ENCODE results near the gene ABHD17A.
"Not testable (repeated sequence)": the region's sequence is repeated elsewhere in the genome, so short reads cannot be mapped to it uniquely, and the experiment has no call there.

The ABHD17A gene

DNA sequence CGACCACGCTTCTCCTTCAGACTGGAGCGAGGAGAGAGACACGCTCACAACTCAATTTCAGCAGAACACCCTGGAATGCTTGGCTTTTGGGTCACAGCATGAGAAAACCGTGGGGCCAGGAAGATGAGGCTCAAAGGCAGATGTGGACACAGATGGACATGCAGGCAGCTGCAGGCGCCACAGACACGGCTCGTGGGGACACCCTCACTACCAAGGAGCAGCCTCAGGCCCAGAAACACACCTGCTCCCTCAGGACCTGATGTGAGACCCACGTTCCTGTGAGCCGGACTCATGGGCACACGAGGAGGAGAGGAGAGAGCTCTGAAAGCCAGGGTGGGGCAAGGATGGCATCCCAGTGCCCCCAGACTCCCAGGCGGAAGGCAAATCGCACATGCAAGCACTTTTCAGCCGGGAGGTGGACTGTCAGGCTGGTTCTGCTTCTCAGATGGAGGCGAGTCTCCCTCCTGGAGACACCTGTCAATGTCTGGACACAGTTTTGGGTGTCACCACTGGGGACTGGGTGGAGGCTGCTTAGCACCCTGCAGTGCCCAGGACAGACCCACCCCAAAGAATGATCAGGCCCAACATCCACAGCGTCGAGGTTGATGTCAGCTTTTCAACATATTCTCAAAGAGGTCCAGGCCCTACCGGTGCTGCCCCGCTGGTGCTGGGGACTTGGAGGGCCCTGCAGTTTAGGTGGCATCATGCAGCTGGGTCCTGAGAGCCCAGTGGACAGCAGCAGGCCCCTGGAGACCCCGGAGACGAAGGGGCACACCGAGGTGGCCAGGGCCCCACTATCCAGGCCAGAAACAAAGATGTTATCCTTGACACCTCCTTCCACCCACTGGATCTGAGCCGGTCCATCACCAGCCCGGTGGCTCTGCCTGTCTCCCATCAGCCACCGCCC, 2.3 kb downstream of the ABHD17A start:
- Histone ChIP-seq H3K4me3 (ENCODE audit: insufficient read depth in 1 of 2, low read depth in 1 of 2, low read length in 2 of 2) (peak overlapping the region; percentile 11 to 91), H2BK15ac (ENCODE audit: low read depth, poor library complexity, severe bottlenecking) (no peak overlapping the region), H2BK120ac (ENCODE audit: low read depth, low read length) (no peak overlapping the region), H3K14ac (ENCODE audit: low read length in 2 of 2) (peak overlapping the region in 1 of 2 experiments; percentile 4), H2BK5ac (ENCODE audit: low read depth, low read length, poor library complexity, severe bottlenecking) (no peak overlapping the region), H2AK5ac (ENCODE audit: low read length, severe bottlenecking) (no peak overlapping the region), H3K79me1 (replicated peaks; ENCODE audit: low read length, poor library complexity, severe bottlenecking) (peaks cover 9% of the 10 kb centered on the region), H2AFZ (ENCODE audit: low read depth, low read length) (no peak overlapping the region), H3K18ac (ENCODE audit: low read depth in 1 of 2, low read length in 2 of 2) (no peak overlapping the region), H3K9ac (ENCODE audit: low read length) (peak overlapping the region; percentile 94), H3K4me1 (ENCODE audit: control insufficient read depth, insufficient read depth, low read depth, low read length) (peaks cover 29% of the 10 kb centered on the region), H3K4ac (ENCODE audit: low read depth in 1 of 2, low read length in 2 of 2) (peak overlapping the region in 1 of 2 experiments; percentile 25), H3K23ac (ENCODE audit: low read length in 2 of 2) (no peak overlapping the region), H3K27me3 (ENCODE audit: control insufficient read depth in 1 of 2, insufficient read depth in 1 of 2, low read length in 2 of 2) (no peaks in the 10 kb centered on the region), H4K91ac (ENCODE audit: low read length) (peak overlapping the region; percentile 7), H2BK12ac (ENCODE audit: low read length in 2 of 2) (no peak overlapping the region), H4K8ac (ENCODE audit: low read length) (no peak overlapping the region), H3K4me2 (ENCODE audit: low read length, poor library complexity, severe bottlenecking) (peak overlapping the region; percentile 68), H3K36me3 (ENCODE audit: control insufficient read depth in 1 of 2, insufficient read depth in 2 of 2, low read depth in 1 of 2, low read length in 2 of 2) (peaks cover 0 to 34% of the 10 kb centered on the region in 2 experiments), H3K27ac (ENCODE audit: low read length, poor library complexity, severe bottlenecking) (no peak overlapping the region), H3K9me3 (ENCODE audit: control insufficient read depth, low read length) (no peaks in the 10 kb centered on the region)
- WGBS = 84% methylated on average over 22 of the region's 25 CpGs
- DNase-seq = no peak

DNA sequence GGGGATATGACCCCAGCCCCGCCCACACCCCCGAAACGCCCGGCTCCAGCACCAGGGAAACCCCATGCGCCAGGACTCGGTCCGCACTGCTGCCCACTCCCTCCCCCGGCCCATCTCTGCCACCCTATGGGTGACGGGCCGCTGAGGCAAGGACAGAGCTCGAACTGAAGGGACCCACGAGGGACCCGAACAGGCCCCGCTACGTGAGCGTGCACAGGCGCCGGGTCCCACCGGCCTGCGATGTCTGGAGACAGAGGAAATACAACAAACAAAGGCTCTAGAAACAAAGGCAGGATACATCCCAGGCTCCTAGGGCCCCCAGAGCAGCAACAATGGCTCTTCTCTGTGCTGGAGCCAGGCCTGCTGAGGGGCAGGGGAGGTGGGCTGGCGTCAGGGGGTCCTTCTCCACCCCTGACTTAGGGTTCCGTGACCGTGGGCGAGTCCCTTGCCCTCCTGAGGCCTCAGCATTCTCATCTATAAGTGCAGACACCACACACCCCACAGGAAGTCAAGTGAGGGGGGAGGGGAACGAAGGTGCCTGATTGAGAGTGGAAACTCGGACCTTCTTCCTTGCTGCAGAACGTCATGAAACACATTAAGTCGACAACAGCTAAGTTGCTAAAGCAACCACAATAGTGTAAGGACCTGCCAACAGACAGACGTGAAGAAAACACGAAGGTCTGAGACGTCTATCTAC, 3.1 kb downstream of the ABHD17A start:
- Histone ChIP-seq H3K4me3 (ENCODE audit: insufficient read depth in 1 of 2, low read depth in 1 of 2, low read length in 2 of 2) (peak overlapping the region in 1 of 2 experiments; percentile 91), H2AFZ (ENCODE audit: low read depth, low read length) (no peak overlapping the region), H4K91ac (ENCODE audit: low read length) (no peak overlapping the region), H3K79me1 (replicated peaks; ENCODE audit: low read length, poor library complexity, severe bottlenecking) (peaks cover 9% of the 10 kb centered on the region), H2AK5ac (ENCODE audit: low read length, severe bottlenecking) (no peak overlapping the region), H3K4me2 (ENCODE audit: low read length, poor library complexity, severe bottlenecking) (no peak overlapping the region), H2BK120ac (ENCODE audit: low read depth, low read length) (no peak overlapping the region), H3K36me3 (ENCODE audit: control insufficient read depth in 1 of 2, insufficient read depth in 2 of 2, low read depth in 1 of 2, low read length in 2 of 2) (peaks cover 0 to 34% of the 10 kb centered on the region in 2 experiments), H3K4me1 (ENCODE audit: control insufficient read depth, insufficient read depth, low read depth, low read length) (peaks cover 29% of the 10 kb centered on the region), H3K9ac (ENCODE audit: low read length) (peak overlapping the region; percentile 94), H3K27me3 (ENCODE audit: control insufficient read depth in 1 of 2, insufficient read depth in 1 of 2, low read length in 2 of 2) (no peaks in the 10 kb centered on the region), H2BK12ac (ENCODE audit: low read length in 2 of 2) (no peak overlapping the region), H3K9me3 (ENCODE audit: control insufficient read depth, low read length) (no peaks in the 10 kb centered on the region), H3K18ac (ENCODE audit: low read depth in 1 of 2, low read length in 2 of 2) (peak overlapping the region in 1 of 2 experiments; percentile 11), H3K27ac (ENCODE audit: low read length, poor library complexity, severe bottlenecking) (no peak overlapping the region), H3K4ac (ENCODE audit: low read depth in 1 of 2, low read length in 2 of 2) (peak overlapping the region in 1 of 2 experiments; percentile 24), H2BK15ac (ENCODE audit: low read depth, poor library complexity, severe bottlenecking) (no peak overlapping the region), H3K14ac (ENCODE audit: low read length in 2 of 2) (no peak overlapping the region), H4K8ac (ENCODE audit: low read length) (peak overlapping the region; percentile 9), H2BK5ac (ENCODE audit: low read depth, low read length, poor library complexity, severe bottlenecking) (no peak overlapping the region), H3K23ac (ENCODE audit: low read length in 2 of 2) (no peak overlapping the region)
- 79% methylated on average over 24 of the region's 31 CpGs for WGBS
- no peak for DNase-seq

DNA sequence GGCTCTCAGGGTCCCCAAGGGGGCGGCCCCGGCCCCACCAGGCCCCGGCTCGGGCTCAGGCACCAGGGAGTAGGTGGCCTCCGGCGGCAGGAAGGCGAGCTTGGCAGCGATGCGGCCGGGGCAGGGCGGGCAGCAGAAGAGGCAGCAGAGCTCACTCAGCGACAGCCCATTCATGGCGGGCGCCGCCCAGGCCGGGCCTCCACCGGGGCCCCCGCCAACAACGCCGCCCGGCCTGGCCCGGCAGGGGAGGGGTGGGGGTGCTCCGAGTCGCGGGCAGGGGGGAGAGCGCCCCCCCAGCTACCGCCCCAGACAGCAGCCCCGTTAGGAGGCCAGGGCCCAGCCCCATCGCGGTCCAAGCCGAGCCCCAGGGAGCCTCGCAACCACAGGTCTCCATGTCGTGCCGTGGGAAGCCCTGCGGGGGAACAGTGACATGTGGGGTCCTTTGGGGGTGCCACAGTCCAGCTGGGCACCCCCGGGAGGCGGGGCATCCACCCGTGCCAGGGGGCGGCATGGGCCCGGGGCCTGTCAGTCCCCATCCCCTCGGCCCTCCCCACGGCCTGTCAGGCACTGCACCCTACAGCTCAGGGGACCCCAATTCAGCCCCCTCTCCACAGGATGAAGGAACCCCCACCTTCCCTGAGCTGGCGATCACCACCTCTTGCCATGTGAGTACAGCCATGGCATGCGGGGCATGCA, 3.8 kb downstream of the ABHD17A start:
- H2BK5ac ChIP-seq (ENCODE audit: low read depth, low read length, poor library complexity, severe bottlenecking); H3K18ac ChIP-seq (ENCODE audit: low read depth in 1 of 2, low read length in 2 of 2); H2AFZ ChIP-seq (ENCODE audit: low read depth, low read length); H2BK15ac ChIP-seq (ENCODE audit: low read depth, poor library complexity, severe bottlenecking); H4K91ac ChIP-seq (ENCODE audit: low read length); H3K14ac ChIP-seq (ENCODE audit: low read length in 2 of 2); H3K27me3 ChIP-seq (ENCODE audit: control insufficient read depth in 1 of 2, insufficient read depth in 1 of 2, low read length in 2 of 2); H2BK120ac ChIP-seq (ENCODE audit: low read depth, low read length); H3K4me3 ChIP-seq (ENCODE audit: insufficient read depth in 1 of 2, low read depth in 1 of 2, low read length in 2 of 2); H3K4me2 ChIP-seq (ENCODE audit: low read length, poor library complexity, severe bottlenecking); H3K9ac ChIP-seq (ENCODE audit: low read length); H2BK12ac ChIP-seq (ENCODE audit: low read length in 2 of 2); H3K4ac ChIP-seq (ENCODE audit: low read depth in 1 of 2, low read length in 2 of 2); H2AK5ac ChIP-seq (ENCODE audit: low read length, severe bottlenecking); H3K27ac ChIP-seq (ENCODE audit: low read length, poor library complexity, severe bottlenecking); H3K9me3 ChIP-seq (ENCODE audit: control insufficient read depth, low read length); DNase-seq; H3K23ac ChIP-seq (ENCODE audit: low read length in 2 of 2): not testable (repeated sequence)
- peaks cover 0 to 37% of the 10 kb centered on the region in 2 experiments for H3K36me3 ChIP-seq (ENCODE audit: control insufficient read depth in 1 of 2, insufficient read depth in 2 of 2, low read depth in 1 of 2, low read length in 2 of 2)
- WGBS = 96% methylated on average over 19 of the region's 44 CpGs
- H3K4me1 ChIP-seq (ENCODE audit: control insufficient read depth, insufficient read depth, low read depth, low read length) = peaks cover 31% of the 10 kb centered on the region
- H3K79me1 ChIP-seq (replicated peaks; ENCODE audit: low read length, poor library complexity, severe bottlenecking) = peaks cover 11% of the 10 kb centered on the region
- H4K8ac ChIP-seq (ENCODE audit: low read length) = peak overlapping the region; percentile 9
